Measurements from ENCODE around the gene DUSP28.

- TF ChIP-seq, protein P1, sequence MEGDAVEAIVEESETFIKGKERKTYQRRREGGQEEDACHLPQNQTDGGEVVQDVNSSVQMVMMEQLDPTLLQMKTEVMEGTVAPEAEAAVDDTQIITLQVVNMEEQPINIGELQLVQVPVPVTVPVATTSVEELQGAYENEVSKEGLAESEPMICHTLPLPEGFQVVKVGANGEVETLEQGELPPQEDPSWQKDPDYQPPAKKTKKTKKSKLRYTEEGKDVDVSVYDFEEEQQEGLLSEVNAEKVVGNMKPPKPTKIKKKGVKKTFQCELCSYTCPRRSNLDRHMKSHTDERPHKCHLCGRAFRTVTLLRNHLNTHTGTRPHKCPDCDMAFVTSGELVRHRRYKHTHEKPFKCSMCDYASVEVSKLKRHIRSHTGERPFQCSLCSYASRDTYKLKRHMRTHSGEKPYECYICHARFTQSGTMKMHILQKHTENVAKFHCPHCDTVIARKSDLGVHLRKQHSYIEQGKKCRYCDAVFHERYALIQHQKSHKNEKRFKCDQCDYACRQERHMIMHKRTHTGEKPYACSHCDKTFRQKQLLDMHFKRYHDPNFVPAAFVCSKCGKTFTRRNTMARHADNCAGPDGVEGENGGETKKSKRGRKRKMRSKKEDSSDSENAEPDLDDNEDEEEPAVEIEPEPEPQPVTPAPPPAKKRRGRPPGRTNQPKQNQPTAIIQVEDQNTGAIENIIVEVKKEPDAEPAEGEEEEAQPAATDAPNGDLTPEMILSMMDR (IDR thresholded peaks at IDR 0.05; ENCODE audit: low read length), result no peak
- TF ChIP-seq EZH2 (IDR thresholded peaks at IDR 0.05; ENCODE audit: borderline replicate concordance, low read length), result no peak
These were observed 28.5 kb downstream of the DUSP28 start for GRCh38 chr2:240588669-240589068.

Data from OCI-LY1 (cell line).